Activated CD8-positive, alpha-beta memory T cell treated with anti-CD3 and anti-CD28 coated beads, Interleukin-2, amount 50 U/mL, for 24 hours (primary cell): ENCODE measurements around the gene PEX5L.
"Not testable (repeated sequence)": the region's sequence is repeated elsewhere in the genome, so short reads cannot be mapped to it uniquely, and the experiment has no call there.

Experiments
- DNase-seq: peaks from one replicate; pipeline ENCODE4 v3.0.0-alpha.2; 2020; ENCODE audit errors: extremely low read depth

The PEX5L gene

GRCh38 chr3:180036671-180037455 is at the start of gene PEX5L:
TSS of gene PEX5L (minus strand) at chr3:180036937. CDS start at chr3:180036599, 338 bp downstream.
- no peak for DNase-seq

- DNase-seq = no peak
These were observed 48.5 kb upstream of the PEX5L start for GRCh38 chr3:180085122-180085710.

- no peak for DNase-seq
These were observed 46.0 kb upstream of the PEX5L start for GRCh38 chr3:180082699-180083098.

- no peak for DNase-seq
These were observed 41.9 kb upstream of the PEX5L start for GRCh38 chr3:180078592-180078991.

GRCh38 chr3:180073561-180073960 is 36.8 kb upstream of the PEX5L start:
- DNase-seq = no peak

- DNase-seq = no peak
These were observed 36.0 kb upstream of the PEX5L start for GRCh38 chr3:180072786-180073185.

- no peak for DNase-seq
These were observed 34.2 kb upstream of the PEX5L start for GRCh38 chr3:180070925-180071324.

GRCh38 chr3:180068023-180068422 is 31.3 kb upstream of the PEX5L start:
- no peak for DNase-seq

GRCh38 chr3:180066598-180066997 is 29.9 kb upstream of the PEX5L start:
- no peak for DNase-seq

- no peak for DNase-seq
These were observed 27.0 kb upstream of the PEX5L start for GRCh38 chr3:180063783-180064182.

GRCh38 chr3:180062771-180063170 is 26.0 kb upstream of the PEX5L start:
- DNase-seq = no peak

GRCh38 chr3:180059356-180059755 is 22.6 kb upstream of the PEX5L start:
- no peak for DNase-seq

- no peak for DNase-seq
These were observed 21.5 kb upstream of the PEX5L start for GRCh38 chr3:180058238-180058637.

GRCh38 chr3:180055656-180056055 is 18.9 kb upstream of the PEX5L start:
- DNase-seq = not testable (repeated sequence)

GRCh38 chr3:180049391-180049790 is 12.7 kb upstream of the PEX5L start:
- DNase-seq = no peak

GRCh38 chr3:180048840-180049239 is 12.1 kb upstream of the PEX5L start:
- DNase-seq = no peak

- no peak for DNase-seq
These were observed 11.4 kb upstream of the PEX5L start for GRCh38 chr3:180048103-180048502.

- DNase-seq = no peak
These were observed 4.2 kb upstream of the PEX5L start for GRCh38 chr3:180040966-180041365.

GRCh38 chr3:180036092-180036670 is 556 bp downstream of the PEX5L start:
- no peak for DNase-seq

- no peak for DNase-seq
These were observed 9.7 kb downstream of the PEX5L start for GRCh38 chr3:180026997-180027396.

- no peak for DNase-seq
These were observed 18.2 kb downstream of the PEX5L start for GRCh38 chr3:180018543-180018942.

- no peak for DNase-seq
These were observed 18.9 kb downstream of the PEX5L start for GRCh38 chr3:180017846-180018245.

GRCh38 chr3:180011927-180012326 is 24.8 kb downstream of the PEX5L start:
- no peak for DNase-seq
